ENCODE measurements around the gene MEX3A.

- no peak for TF ChIP-seq CTCF (IDR thresholded peaks at IDR 0.05)
- TF ChIP-seq POLR2A (IDR thresholded peaks at IDR 0.05): no peak
These were observed 49.3 kb downstream of the MEX3A start for GRCh38 chr1:156033011-156033410.

Data from prostate gland (tissue), 2 donors.